ENCODE measurements around the gene ZNF79.

DNA sequence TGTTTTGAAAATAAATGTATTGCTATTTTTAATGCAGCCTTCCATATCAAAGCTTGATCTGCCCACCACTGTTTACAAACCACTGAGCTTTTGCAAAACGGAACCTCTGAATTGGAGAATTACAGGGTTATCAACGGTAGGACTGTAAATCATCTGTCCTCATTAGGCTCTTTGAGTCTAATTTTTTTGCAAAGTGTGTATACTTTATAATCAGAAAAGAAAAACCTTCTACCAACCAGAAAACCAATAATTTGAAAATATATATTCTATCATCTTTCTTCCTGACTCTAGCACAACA is 34.0 kb upstream of the ZNF79 start:
- no peak for TF ChIP-seq POLR2AphosphoS5 (IDR thresholded peaks at IDR 0.05)
- TF ChIP-seq POLR2A (IDR thresholded peaks at IDR 0.05) = no peak
- TF ChIP-seq CTCF (IDR thresholded peaks at IDR 0.05) = no peak

Data from upper lobe of left lung (tissue), 4 donors.